ENCODE data around the gene ARMH2. TPM values are rescaled to one million over a fixed set of nuclear protein-coding genes. Genes with fewer than 3 reads are reported as not detected.
A peak's percentile ranks its signal among the peaks of the same experiment; 100 is the strongest.

Gene ARMH2
- total and polyA plus RNA-seq, 8 donors, result not detected

DNA sequence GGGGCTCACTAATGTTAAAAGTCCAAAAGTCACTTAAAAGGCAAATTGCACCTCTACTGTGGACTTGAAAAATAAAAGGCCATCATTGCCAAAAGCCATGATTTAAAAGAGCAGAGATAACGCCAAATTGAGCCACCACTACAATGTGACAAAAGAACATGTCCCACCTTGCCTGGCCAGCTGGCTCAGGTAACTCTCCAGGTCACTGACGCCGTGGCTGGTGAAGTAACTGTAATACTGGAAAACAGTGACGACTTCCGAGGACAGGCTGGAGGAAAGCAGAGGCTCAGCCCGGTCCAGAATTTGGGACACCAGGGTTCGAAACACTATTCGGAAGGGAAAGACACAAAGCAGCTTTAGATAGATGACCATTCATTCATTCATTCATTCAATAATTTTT lies 29.3 kb upstream of the ARMH2 start:
- no peak overlapping the region for H3K4me3 ChIP-seq
- no peaks in the 10 kb centered on the region for H3K36me3 ChIP-seq
- no peaks in the 10 kb centered on the region for H3K9me3 ChIP-seq
- 84% methylated on average over 8 of the region's 8 CpGs for whole genome bisulfite sequencing, 2 donors
- H3K27ac ChIP-seq, result no peak overlapping the region
- TF ChIP-seq CTCF (IDR thresholded peaks at IDR 0.05), result no peak
- peaks cover 7 to 20% (median 14%) of the 10 kb centered on the region in 3 donors for H3K4me1 ChIP-seq
- DNase-seq, result no peak
- H3K27me3 ChIP-seq, result no peaks in the 10 kb centered on the region
- intact Hi-C loops (cut with DNase I), result no loop called here
- ATAC-seq, result no peak
- FAIRE-seq, result no peak

- ATAC-seq (peak; percentile 46 to 79 (median 62)), FAIRE-seq (no peak), DNase-seq (peak in 3 of 6 donors; percentile 38 to 65 (median 56))
- Histone ChIP-seq H3K9me3 (no peaks in the 10 kb centered on the region), H3K4me1 (peaks cover 7 to 20% (median 14%) of the 10 kb centered on the region in 3 donors), H3K27ac (no peak overlapping the region), H3K36me3 (no peaks in the 10 kb centered on the region), H3K4me3 (no peak overlapping the region), H3K27me3 (no peaks in the 10 kb centered on the region)
- intact Hi-C loops (cut with DNase I), result no loop called here
- no peak for TF ChIP-seq CTCF (IDR thresholded peaks at IDR 0.05)
- 31 to 56% methylated on average over 3 of the region's 3 CpGs for WGBS, 2 donors
Measured at GRCh38 chr6:24827162-24827561, 28.4 kb upstream of the ARMH2 start.

GRCh38 chr6:24825130-24825630 lies 26.5 kb upstream of the ARMH2 start:
- WGBS, 2 donors, result 19 to 20% methylated on average over 2 of the region's 2 CpGs
- peak in 3 of 4 donors; percentile 33 to 70 (median 38) for ATAC-seq

DNA sequence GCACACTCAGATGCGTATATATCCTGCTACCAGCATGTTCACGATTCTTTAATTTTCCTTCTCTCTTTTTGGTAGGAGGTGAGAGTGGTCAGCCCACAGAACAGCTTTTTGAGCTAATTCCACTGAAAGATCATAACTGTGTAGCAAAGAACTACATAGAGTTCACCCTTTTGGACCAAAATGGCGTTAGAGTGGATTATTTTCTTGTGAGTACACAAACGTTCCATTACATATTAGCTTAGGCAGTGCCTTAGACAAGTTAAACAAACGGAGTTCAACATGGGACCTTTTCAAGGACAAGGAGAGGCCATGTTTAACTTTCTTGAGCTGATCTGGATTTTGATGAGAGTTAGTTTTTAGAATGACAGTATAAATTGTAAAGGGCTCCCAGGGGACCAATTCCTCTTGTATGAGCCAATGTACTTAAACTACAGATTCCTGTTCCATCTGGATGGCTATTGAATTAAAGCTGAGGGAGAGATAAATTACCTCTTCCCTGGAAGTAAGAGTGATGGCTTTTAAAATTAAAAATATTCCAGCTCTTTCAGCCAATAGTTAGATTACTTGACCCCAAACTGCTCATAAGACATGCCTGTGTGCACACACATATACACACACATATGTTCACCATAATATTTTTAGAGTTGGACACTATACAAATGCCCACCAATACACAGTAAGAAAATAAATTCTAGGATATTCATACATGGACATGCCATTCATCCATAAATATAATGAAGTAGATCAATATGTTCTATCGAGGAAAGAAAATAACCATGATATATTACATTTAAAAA lies 25.6 kb upstream of the ARMH2 start:
- peak overlapping the region in 1 of 4 donors; percentile 3 for H3K27ac ChIP-seq
- no peak for TF ChIP-seq CTCF (IDR thresholded peaks at IDR 0.05)
- ATAC-seq, result peak; percentile 50 to 69 (median 60)
- H3K4me3 ChIP-seq, result no peak overlapping the region
- H3K36me3 ChIP-seq, result no peaks in the 10 kb centered on the region
- H3K27me3 ChIP-seq, result no peaks in the 10 kb centered on the region
- DNase-seq, result no peak
- no peaks in the 10 kb centered on the region for H3K9me3 ChIP-seq
- FAIRE-seq, result no peak
- 56% methylated on average over 6 of the region's 6 CpGs for WGBS, 2 donors
- peaks cover 7 to 14% (median 12%) of the 10 kb centered on the region in 3 donors for H3K4me1 ChIP-seq
- intact Hi-C loops (cut with DNase I), result no loop called here

More at GRCh38 chr6:24825130-24825630, 26.5 kb upstream of the ARMH2 start:
- Histone ChIP-seq H3K27ac (no peak overlapping the region), H3K36me3 (no peaks in the 10 kb centered on the region), H3K4me1 (peaks cover 7 to 14% (median 12%) of the 10 kb centered on the region in 3 donors), H3K4me3 (no peak overlapping the region), H3K9me3 (no peaks in the 10 kb centered on the region), H3K27me3 (no peaks in the 10 kb centered on the region)
- FAIRE-seq (no peak), DNase-seq (peak in 3 of 6 donors; percentile 19 to 38 (median 37))
- intact Hi-C loops (cut with DNase I), result no loop called here
- no peak for TF ChIP-seq CTCF (IDR thresholded peaks at IDR 0.05)

- Histone ChIP-seq H3K9me3 (no peaks in the 10 kb centered on the region), H3K4me3 (no peak overlapping the region), H3K36me3 (no peaks in the 10 kb centered on the region), H3K27me3 (no peaks in the 10 kb centered on the region), H3K4me1 (peaks cover 7 to 14% (median 12%) of the 10 kb centered on the region in 3 donors), H3K27ac (no peak overlapping the region)
- DNase-seq, result no peak
- intact Hi-C loops (cut with DNase I), result no loop called here
- no peak for FAIRE-seq
- no peak for ATAC-seq
- 74 to 80% methylated on average over 2 of the region's 2 CpGs for WGBS, 2 donors
- no peak for TF ChIP-seq CTCF (IDR thresholded peaks at IDR 0.05)
Measured at GRCh38 chr6:24823185-24823584, 24.5 kb upstream of the ARMH2 start.
